Lower lobe of right lung (tissue), 2 donors: ENCODE measurements around the gene PRKN. TPM values are rescaled to one million over a fixed set of nuclear protein-coding genes. Genes with fewer than 3 reads are reported as not detected.

Experiments used
- ATAC-seq, 2 donors: fragments of 200-7000 bp; cut with Tn5 transposase; one replicate each; pipeline ENCODE4 v1.9.1; 2020 to 2022; ENCODE audit warnings: mild to moderate bottlenecking in 2 of 2, moderate library complexity in 2 of 2
- DNase-seq: peaks from one replicate; pipeline ENCODE4 v3.0.0-alpha.2; 2020
- H3K27ac ChIP-seq: fragments of 200-600 bp; one replicate; pipeline ENCODE4 v1.8.0; 2022
- H3K27me3 ChIP-seq: fragments of 200-600 bp; one replicate; pipeline ENCODE4 v1.8.0; 2022; ENCODE audit warnings: low read depth
- H3K36me3 ChIP-seq: fragments of 200-600 bp; one replicate; pipeline ENCODE4 v1.8.0; 2022; ENCODE audit warnings: mild to moderate bottlenecking
- H3K4me1 ChIP-seq: fragments of 200-600 bp; one replicate; pipeline ENCODE4 v1.8.0; 2022
- H3K4me3 ChIP-seq: fragments of 200-600 bp; one replicate; pipeline ENCODE4 v1.8.0; 2022; ENCODE audit warnings: mild to moderate bottlenecking
- H3K9me3 ChIP-seq: fragments of 200-600 bp; one replicate; pipeline ENCODE4 v1.8.0; 2022
- CTCF ChIP-seq: fragments of 200-600 bp; IDR thresholded peaks from one replicate; pipeline ENCODE4 v1.8.0; 2022; ENCODE audit warnings: antibody characterized with exemption, mild to moderate bottlenecking
- intact Hi-C: fragments of 100-400 bp; cut with DNase I; formaldehyde crosslinking; loops from one replicate; pipeline ENCODE4 v1.11.0; 2022
- total RNA-seq: library from RNA; stranded (reverse); fragmentation: NEBNext Ultra II Directional; extraction: Animal tissue kit (Norgen Biotek cat#: 25700); gene quantifications from one replicate; pipeline ENCODE4 v1.2.1, GENCODE V29; 2021
- donor health status: DM: no; HTN: yes; CAD: no; lungs with severe emphysema.

PRKN gene
- total RNA-seq, 1 donor from 2014 or later, result 6.1 TPM

DNA sequence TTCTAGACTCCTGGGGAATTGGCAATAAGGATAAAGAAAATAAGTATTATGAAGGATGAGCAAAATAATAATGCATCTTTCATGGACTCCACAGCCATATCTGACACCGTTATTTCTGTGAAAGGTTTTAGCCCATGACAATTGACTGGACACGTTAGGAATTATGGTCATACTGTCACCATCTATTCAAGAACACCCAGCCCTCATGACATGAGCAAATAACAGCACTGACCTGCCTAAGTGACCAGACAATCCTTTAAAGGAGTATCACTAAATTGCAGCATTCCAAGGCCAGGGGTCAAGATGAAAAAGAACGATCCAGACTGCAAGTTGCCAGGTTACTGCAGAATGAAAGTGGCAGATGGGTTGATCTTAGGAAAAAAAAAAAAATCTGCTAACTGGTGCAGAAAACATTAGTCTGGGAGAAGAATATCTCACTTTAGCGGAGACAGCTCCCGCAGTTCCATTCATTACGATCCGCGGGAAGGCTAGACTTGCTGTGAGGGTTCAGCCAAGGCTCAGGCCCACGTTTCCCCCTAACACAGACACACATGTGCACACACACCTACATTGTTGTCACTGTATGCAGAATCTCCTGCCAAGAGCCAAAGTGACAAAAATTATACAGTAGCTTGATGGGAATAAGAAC, 1216.0 kb downstream of the PRKN start:
- ATAC-seq, result no peak
- TF ChIP-seq CTCF, result no peak
- Histone ChIP-seq H3K36me3 (no peaks in the 10 kb centered on the region), H3K27me3 (no peaks in the 10 kb centered on the region), H3K4me3 (no peak overlapping the region), H3K27ac (no peak overlapping the region), H3K9me3 (no peaks in the 10 kb centered on the region), H3K4me1 (no peaks in the 10 kb centered on the region)
- DNase-seq, result no peak
- intact Hi-C loops, result no loop called here

GRCh38 chr6:161508341-161508740, 1219.2 kb downstream of the PRKN start:
- no peak for ATAC-seq
- no peaks in the 10 kb centered on the region for H3K36me3 ChIP-seq
- no peak for TF ChIP-seq CTCF
- H3K27ac ChIP-seq, result no peak overlapping the region
- H3K27me3 ChIP-seq, result no peaks in the 10 kb centered on the region
- no peaks in the 10 kb centered on the region for H3K9me3 ChIP-seq
- no peaks in the 10 kb centered on the region for H3K4me1 ChIP-seq
- DNase-seq, result no peak
- no peak overlapping the region for H3K4me3 ChIP-seq
- intact Hi-C loops, result no loop called here

DNA sequence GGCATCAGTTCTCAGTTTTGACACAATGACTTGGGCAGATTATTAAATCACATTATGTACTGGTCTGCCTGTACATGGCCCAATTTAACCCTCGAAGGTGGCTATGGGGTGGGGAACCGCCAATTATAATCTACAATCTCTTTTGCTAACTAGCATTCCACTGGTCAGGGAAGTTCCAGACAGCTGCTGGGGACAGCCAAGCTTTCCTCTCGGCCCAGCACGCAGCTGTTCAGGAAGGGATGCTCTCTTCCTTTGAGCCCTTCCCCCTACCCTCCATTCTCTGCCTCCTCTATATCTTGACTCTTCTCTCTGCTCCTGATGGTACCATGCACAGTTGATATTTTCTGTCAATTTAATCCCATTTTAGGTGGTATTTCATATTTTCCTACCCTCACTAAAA, 1220.2 kb downstream of the PRKN start:
- Histone ChIP-seq H3K27me3 (no peaks in the 10 kb centered on the region), H3K27ac (no peak overlapping the region), H3K4me1 (no peaks in the 10 kb centered on the region), H3K9me3 (no peaks in the 10 kb centered on the region), H3K36me3 (no peaks in the 10 kb centered on the region), H3K4me3 (no peak overlapping the region)
- no peak for TF ChIP-seq CTCF
- ATAC-seq (no peak), DNase-seq (no peak)
- intact Hi-C loops, result no loop called here

GRCh38 chr6:161503570-161503969, 1224.0 kb downstream of the PRKN start:
- H3K4me3 ChIP-seq, result no peak overlapping the region
- H3K27ac ChIP-seq, result no peak overlapping the region
- H3K36me3 ChIP-seq, result no peaks in the 10 kb centered on the region
- H3K9me3 ChIP-seq, result no peaks in the 10 kb centered on the region
- no peaks in the 10 kb centered on the region for H3K4me1 ChIP-seq
- H3K27me3 ChIP-seq, result no peaks in the 10 kb centered on the region
- intact Hi-C loops, result no loop called here
- DNase-seq (no peak), ATAC-seq (no peak)
- no peak for TF ChIP-seq CTCF

- intact Hi-C loops, result no loop called here
- H3K4me1 ChIP-seq, result no peaks in the 10 kb centered on the region
- H3K36me3 ChIP-seq, result no peaks in the 10 kb centered on the region
- H3K4me3 ChIP-seq, result no peak overlapping the region
- no peaks in the 10 kb centered on the region for H3K9me3 ChIP-seq
- DNase-seq (no peak), ATAC-seq (no peak)
- H3K27me3 ChIP-seq, result no peaks in the 10 kb centered on the region
- no peak for TF ChIP-seq CTCF
- H3K27ac ChIP-seq, result no peak overlapping the region
These were observed 1228.7 kb downstream of the PRKN start for GRCh38 chr6:161498881-161499280.
